Measurements from ENCODE around the gene FSCN2. TPM values are rescaled to one million over a fixed set of nuclear protein-coding genes. Genes with fewer than 3 reads are reported as not detected.
A peak's percentile ranks its signal among the peaks of the same experiment; 100 is the strongest.

FSCN2 gene
- total and polyA plus RNA-seq, 8 donors: 2.5 to 15.3 (median 10.7) TPM

GRCh38 chr17:81494626-81495377, 33.4 kb upstream of the FSCN2 start:
- H3K4me1 ChIP-seq: no peaks in the 10 kb centered on the region
- no peak overlapping the region for H3K4me3 ChIP-seq
- FAIRE-seq (no peak), ATAC-seq (peak in 3 of 4 donors; percentile 17 to 79 (median 77)), DNase-seq (peak in 1 of 6 donors; percentile 37)
- H3K27ac ChIP-seq: no peak overlapping the region
- intact Hi-C loops (cut with DNase I): no loop called here
- no peaks in the 10 kb centered on the region for H3K27me3 ChIP-seq
- TF ChIP-seq CTCF (IDR thresholded peaks at IDR 0.05): no peak
- WGBS, 2 donors: 40 to 56% methylated on average over 8 of the region's 8 CpGs
- H3K9me3 ChIP-seq: no peaks in the 10 kb centered on the region
- H3K36me3 ChIP-seq: no peaks in the 10 kb centered on the region

GRCh38 chr17:81498953-81499600, 29.1 kb upstream of the FSCN2 start:
- TF ChIP-seq CTCF (IDR thresholded peaks at IDR 0.05): no peak

GRCh38 chr17:81499601-81499970, 28.6 kb upstream of the FSCN2 start:
- no peaks in the 10 kb centered on the region for H3K36me3 ChIP-seq
- no peaks in the 10 kb centered on the region for H3K4me1 ChIP-seq
- DNase-seq: peak in 1 of 6 donors; percentile 77
- ATAC-seq: no peak
- no peaks in the 10 kb centered on the region for H3K9me3 ChIP-seq
- intact Hi-C loops (cut with DNase I): no loop called here
- no peak for FAIRE-seq
- no peaks in the 10 kb centered on the region for H3K27me3 ChIP-seq
- H3K27ac ChIP-seq: no peak overlapping the region
- no peak for TF ChIP-seq CTCF (IDR thresholded peaks at IDR 0.05)
- no peak overlapping the region for H3K4me3 ChIP-seq
- 68 to 77% methylated on average over 12 of the region's 12 CpGs for WGBS, 2 donors

More at GRCh38 chr17:81498953-81499600, 29.1 kb upstream of the FSCN2 start:
- Histone ChIP-seq H3K27ac (no peak overlapping the region), H3K4me3 (no peak overlapping the region), H3K9me3 (no peaks in the 10 kb centered on the region), H3K27me3 (no peaks in the 10 kb centered on the region), H3K4me1 (no peaks in the 10 kb centered on the region), H3K36me3 (no peaks in the 10 kb centered on the region)
- no peak for FAIRE-seq
- DNase-seq: no peak
- intact Hi-C loops (cut with DNase I): no loop called here
- no peak for ATAC-seq
- 53 to 78% methylated on average over 49 to 64 of the region's 64 CpGs for WGBS, 2 donors

GRCh38 chr17:81500047-81500446, 28.1 kb upstream of the FSCN2 start:
- FAIRE-seq (no peak), ATAC-seq (no peak), DNase-seq (no peak)
- intact Hi-C loops (cut with DNase I): no loop called here
- no peak for TF ChIP-seq CTCF (IDR thresholded peaks at IDR 0.05)
- Histone ChIP-seq H3K27ac (no peak overlapping the region), H3K27me3 (no peaks in the 10 kb centered on the region), H3K9me3 (no peaks in the 10 kb centered on the region), H3K36me3 (no peaks in the 10 kb centered on the region), H3K4me3 (no peak overlapping the region), H3K4me1 (no peaks in the 10 kb centered on the region)
- 76% methylated on average over 7 of the region's 7 CpGs for whole genome bisulfite sequencing, 2 donors

Data from pancreas (tissue), 10 donors.